HS-5 (cell line): ENCODE measurements around the gene FARP1.

Experiments
- DNase-seq: peaks from one replicate; pipeline ENCODE4 v3.0.0-alpha.2; 2012; ENCODE audit warnings: low read depth

Gene FARP1

GRCh38 chr13:98175043-98175442 is 32.1 kb downstream of the FARP1 start:
- DNase-seq = no peak

DNA sequence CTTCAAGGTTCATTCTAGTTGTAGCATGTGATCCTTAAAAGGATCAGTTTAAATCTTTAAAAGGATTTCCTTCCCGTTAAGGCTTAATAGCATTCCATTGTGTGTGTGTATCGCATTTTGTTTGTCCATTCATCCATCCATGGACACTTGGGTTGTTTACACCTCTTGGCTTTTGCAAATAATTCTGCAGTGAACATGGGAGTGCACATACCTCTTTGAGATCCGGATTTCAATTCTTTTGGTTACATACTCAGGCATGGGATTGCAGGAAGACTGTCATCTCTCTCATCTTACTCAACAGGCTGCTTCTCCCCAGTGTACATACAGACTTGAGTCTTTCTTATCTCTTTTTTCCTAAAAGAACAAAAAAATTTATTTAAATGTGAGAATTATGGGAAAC is 32.9 kb downstream of the FARP1 start:
- no peak for DNase-seq

DNA sequence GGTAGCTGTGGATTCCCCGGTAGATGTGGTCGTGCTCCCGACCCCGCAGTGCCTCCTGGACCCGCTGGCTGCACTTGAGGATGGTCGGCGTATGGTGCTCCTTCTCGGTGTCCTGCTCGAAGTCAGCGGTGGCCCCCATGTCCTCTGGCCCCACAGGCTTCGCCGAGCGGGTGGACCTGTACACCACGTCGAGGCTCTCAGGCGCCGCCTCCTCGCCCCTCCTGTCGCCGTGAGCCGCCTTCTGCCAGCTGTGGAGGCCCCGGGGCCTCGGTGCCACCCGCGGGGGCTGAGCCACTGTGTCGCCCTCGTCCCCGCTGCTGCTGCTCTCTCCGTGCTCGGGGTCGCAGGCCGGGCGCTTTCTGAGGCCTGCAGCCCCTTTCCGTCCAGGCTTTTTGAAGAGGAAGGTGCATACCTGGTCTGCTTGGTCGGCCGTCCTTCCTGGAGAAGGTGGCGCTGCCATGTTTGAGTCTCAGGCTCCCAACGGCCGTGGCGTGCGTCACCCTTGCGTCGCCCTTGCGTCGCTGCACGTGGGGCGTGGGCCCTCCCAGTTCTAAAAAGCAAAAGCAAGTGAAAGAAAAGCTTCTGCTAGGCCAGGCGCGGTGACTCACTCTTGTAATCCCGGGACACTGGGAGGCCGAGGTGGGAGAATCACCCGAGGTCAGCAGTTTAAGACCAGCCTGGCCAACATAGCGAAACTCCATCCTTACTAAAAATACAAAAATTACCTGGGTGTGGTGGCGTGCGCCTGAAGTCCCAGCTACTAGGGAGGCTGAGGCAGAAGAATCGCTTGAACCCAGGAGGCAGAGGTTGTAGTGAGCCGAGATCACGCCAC is 34.1 kb downstream of the FARP1 start, which contains the start of gene RNF113B:
Gene RNF113B, minus strand, starts transcription at position 493 of the 832 bp plus-strand sequence. Its CDS starts 33 bp downstream, at position 460.
- no peak for DNase-seq

DNA sequence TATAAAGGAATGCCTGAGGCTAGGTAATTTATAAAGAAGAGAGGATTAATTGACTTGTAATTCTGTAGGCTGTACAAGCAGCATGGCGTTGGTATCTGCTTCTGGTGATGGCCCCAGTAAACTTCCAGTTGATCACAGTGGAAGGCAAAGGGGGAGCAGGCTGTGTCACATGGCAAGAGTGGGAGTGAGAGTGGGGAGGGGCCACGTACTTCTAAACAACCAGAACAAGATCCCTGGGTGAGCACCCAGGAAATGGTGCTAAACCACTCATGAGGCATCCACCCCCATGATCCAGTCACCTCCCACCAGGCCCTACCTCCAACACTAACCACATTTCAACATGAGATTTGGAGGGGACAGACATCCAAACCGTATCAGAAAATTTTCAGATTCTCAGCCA is 37.2 kb downstream of the FARP1 start:
- DNase-seq = no peak

DNA sequence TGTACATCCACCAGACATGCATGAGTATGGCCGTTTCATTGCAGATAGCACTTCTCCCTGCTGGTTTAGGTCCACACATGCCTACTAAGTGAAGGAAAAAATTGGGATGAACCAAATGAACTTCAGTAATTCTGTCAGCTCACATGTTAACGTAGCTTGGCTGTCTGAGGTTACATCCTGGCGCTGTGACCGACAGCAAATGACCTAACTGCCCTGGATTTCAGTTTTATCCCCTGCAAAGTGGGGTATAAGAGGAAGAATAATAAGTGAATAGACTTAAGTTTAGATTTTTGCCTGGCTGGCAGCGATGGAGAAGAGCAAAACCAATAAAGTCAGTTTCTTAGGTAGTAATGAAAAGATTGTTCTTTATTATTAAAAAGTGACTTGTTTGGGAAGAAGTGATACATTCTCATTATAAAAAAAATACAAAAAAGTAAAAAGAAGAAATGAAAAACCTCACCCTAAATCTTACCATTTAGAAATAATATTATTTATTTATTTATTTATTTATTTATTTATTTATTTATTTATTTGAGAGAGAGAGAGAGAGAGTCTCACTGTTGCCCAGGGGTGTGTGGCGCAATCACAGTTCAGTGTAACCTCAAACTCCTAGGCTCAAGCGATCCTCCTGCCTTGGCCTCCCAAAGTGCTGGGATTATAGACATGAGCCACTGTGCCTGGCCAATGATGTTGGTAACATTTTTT is 38.4 kb downstream of the FARP1 start:
- no peak for DNase-seq

DNA sequence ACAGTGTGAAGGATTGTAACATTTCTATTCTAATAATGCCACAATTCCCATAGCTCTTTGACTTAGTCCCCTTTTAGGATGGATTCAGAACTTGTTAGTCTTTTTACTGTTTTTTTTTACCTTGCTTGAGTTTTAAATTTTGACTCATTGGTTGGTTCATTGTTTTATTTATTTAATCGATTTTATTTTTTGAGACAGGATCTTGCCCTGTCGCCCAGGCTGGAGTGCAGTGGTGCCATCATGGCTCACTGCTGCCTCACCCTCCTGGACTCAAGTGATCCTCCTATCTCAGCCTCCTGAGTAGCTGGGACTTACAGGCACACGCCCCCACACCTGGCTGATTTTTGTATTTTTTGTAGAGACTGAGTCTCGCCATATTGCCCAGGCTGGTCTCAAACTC is 39.3 kb downstream of the FARP1 start:
- no peak for DNase-seq

DNA sequence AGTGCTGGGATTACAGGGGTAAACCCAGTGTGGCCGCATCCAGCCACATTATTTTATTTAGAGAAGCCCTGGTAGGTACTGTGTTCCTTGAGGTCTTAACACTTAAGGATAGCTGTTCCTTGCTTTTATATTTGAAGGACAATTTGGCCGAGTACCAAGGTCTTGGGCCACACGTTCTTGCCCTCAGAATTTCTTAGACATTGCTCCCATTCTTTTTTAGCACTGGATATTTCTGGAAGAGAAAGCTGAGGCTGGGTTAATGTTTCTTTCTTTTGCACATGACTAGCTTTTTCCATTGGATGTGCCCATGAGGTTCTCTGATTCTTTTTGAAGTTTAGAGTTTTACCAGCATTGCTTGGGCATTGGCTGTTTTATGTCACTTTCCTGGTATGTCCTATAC is 39.7 kb downstream of the FARP1 start:
- DNase-seq = no peak

DNA sequence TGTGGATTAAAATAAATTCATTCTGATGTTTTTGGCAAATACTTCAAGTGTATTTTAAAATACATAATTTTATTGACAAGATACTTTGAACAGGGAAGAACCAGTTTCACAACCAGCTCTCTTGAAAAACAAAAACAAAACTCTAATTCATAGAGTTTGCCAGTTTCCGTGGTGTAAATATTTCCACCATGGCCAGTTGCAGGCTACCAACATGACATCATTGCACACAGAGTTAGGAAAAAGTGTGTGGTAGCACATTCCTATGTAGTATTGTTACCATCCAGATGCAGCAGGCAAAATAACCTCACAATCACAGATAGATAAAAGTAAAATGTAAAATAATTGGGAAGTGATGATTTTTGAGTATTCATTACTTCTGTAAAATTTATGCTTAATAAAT is 41.9 kb downstream of the FARP1 start:
- DNase-seq = no peak

GRCh38 chr13:98187155-98187964 is 44.5 kb downstream of the FARP1 start:
- DNase-seq = no peak

- DNase-seq = no peak
Observed at GRCh38 chr13:98187965-98188261, 45.0 kb downstream of the FARP1 start.

DNA sequence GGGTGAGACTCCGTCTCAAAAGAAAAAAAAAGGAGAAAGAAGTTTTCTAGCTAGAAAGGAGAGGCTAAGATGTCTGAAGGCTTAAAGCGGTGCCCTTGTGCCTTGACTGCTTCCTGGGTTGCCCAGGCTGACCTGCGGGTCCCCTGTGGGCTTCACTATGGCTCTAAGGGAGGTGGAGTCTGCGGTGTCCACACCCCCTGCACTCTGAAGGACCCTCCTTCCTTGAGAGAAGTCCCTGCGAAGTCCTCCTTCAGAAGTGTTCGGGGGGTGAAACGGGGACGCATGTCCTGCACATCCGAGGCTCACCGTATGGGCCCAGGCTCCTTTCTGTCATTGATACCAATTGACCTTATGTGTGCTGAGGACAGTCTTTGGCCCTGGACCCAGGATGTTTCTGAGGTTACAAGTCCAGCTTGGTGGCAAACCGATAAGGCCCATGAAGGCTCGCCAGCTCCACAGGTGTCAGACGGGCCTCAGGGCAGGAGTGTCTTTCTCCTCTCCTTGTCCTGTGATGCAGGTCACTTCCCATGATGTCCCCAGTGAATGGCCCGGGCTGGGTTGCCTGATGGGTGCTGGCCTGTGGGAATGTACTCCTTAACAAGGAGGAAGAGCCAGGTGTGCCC is 45.8 kb downstream of the FARP1 start:
- DNase-seq = no peak

GRCh38 chr13:98189841-98190505 is 47.1 kb downstream of the FARP1 start:
- no peak for DNase-seq

DNA sequence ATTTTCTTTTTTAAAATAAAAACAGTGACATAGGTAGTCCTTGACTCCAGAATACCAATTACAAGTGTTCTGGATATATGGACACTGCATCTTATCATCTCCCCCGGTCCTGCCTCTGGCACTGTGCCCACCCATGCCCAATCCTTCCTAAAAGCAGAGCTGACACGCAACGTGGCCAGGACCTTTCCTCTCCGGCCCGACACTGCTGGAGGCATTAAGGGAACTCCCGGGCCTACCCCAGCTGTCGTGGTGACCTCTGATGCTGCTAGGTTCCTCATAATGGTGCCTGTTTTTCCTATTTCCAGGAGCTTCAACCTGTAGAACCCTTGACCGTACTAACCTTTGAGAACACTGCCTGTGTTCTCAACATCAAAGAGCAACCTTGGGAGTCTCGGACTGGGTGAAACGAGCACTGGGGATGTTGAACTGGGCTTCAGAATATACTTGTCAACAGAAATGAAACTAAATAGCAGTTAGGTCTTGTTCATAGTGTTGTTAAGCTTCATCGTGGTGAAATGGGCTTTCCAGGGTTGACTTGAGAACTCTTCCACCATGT is 48.1 kb downstream of the FARP1 start:
- no peak for DNase-seq

GRCh38 chr13:98192008-98192407 is 49.1 kb downstream of the FARP1 start:
- DNase-seq = no peak

GRCh38 chr13:98195054-98195791 is 52.3 kb downstream of the FARP1 start:
- DNase-seq = no peak

DNA sequence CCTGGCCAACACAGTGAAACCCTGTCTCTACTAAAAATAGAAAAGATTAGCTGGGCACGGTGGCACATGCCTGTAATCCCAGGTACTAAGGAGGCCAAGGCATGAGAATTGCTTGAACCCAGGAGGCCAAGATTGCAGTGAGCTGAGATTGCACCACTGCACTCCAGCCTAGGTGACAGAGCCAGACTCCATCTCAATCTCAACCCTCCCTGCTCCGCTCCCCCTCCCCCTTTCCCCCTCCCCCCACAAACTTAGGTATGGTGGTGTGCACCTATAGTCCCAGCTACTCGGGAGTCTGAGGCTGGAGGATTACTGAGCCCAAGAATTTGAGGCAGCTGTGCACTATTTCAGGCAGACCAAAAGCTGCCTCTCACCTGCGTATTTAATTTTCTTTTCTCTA is 55.8 kb downstream of the FARP1 start:
- DNase-seq = no peak

DNA sequence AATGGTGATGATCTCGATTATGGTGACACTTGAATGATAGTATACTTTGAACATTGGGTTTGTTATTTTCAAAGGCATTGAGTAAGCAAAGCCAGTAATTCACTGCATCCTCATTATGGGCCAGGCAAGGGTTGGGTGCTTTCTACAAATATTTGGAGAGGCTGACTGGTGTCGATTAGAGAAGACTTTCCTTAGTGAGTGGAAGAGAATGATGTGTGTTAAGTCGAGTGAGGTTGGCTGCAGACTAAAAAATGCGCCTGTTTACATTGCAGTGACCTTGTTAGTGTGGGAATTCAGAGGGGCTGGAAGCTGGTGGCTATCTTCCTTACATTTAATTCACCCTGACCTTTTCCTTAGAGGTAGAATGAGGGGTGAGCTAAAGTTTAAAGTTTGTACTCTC is 56.6 kb downstream of the FARP1 start:
- no peak for DNase-seq

DNA sequence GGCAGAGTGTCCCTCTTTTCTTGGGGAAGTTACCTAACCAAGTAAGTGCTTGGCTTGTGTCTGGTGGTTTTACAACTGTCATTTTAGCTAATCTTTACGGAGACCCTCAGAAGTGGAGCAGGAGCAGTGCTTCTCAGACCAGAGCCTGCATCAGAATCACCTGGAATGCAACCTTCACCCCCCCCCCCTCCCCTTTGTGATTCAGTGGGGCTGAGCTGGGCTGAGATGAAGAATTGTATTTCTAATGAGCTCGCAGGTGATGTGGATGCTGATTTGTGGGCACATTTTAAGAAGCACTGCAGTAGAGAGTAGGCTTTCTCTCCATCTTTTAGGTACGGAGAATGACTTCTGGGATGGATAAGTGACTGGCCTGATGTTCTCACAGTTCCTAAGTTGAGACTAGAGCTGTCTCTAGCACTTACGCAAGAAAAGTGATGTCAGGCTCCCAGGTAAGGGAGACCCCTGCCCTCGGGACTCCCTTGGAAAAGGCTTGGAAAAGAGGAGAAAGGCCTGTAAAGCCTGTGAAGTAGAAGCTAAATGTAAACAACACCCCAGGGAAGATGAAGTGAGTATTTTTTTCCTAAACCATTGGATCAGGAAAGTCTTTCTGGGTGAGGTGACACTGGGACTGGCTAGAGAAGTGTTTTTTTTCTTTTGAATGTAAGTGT is 57.5 kb downstream of the FARP1 start:
- DNase-seq = no peak

DNA sequence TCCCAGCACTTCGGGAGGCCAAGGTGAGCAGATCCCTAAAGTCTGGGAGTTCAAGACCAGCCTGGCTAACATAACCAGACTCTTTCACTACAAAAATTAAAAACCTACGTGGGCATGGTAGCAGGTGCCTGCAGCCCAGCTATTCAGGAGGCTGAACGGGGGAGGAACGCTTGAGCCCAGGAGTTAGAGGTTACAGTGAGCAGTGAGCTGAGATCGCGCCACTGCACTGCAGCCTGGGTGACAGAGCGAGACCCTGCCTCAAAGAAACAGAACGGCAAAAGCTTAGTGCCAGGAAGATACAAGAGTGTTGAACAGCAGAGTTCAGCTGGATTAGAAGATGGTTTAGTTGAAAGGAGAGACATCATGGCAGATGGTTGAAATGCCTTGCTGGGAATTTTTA is 58.3 kb downstream of the FARP1 start:
- no peak for DNase-seq

DNA sequence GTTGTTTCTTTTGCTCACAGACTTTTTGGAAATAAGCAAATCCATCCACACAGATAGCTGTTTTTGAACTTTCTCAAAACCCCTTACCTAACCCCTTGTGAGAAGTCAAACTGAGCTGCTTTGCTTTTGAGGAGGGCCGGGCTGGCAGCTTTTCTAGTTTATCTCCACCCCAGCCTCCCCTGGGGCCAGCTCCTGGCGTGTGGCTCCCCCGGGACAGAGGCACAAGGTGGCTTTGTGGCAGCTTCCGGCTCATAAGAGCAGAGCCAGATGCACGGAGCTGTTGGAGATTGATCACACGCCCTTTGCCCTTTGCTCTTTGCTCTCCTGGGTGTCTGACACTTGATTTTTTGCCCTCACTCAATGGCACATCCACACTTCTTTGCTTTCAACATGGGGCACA is 59.1 kb downstream of the FARP1 start:
- DNase-seq = no peak
